ENCODE results near the gene SNRK. TPM values are rescaled to one million over a fixed set of nuclear protein-coding genes. Genes with fewer than 3 reads are reported as not detected.

SNRK gene
- 3.2 to 4.9 TPM (median 4.2 TPM) in 5 replicates for total RNA-seq (2022; extraction: Qiagen RNA extraction; ENCODE audit: low read depth)

DNA sequence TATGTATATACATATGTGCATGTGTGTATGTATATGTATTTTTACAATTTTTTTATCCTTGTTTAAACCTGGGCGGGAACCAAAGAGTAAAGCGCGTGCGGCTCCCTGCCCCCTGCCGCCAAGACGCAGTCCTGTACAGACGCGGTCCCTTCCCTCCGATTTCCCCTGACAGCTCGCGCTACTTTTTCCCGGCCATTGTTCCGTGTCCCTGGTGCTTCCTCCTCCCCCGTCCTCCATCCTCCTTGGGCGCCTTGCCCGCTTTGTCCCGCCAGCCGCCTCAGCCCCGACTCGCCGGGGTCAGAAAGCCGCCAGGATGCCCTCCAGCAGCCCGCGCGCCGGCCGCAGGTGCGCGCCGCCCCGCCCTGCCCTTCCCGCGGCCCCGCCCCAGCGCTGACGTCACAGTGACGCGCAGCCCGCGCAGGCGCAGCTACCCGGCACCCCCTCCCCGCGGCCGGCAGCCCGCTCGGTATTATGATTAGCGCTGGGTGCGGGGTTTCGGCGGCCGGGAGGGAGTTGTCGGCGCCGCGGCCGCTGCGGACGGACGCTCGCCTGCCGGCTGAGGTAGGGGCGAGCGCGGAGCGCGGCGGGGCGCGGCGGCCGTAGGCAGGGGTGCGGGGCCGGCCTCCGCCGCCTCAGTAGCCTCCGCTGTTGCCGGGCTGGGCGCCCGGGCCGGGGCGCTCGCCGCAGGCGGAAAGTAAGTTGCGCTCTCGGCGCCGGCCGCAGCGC is at the start of gene SNRK:
TSS of gene SNRK (plus strand) at position 426 of the 726 bp plus-strand sequence. CDS start 16,664 bp downstream, outside the sequence.

Other genes with a start within 250 kb of the SNRK start
- 4.4 to 9.5 TPM (median 7.9 TPM) in 5 replicates for gene POMGNT2, start 180.5 kb upstream of the SNRK start, total RNA-seq (2022; extraction: Qiagen RNA extraction; ENCODE audit: low read depth)

All from A549 treated with ZK216348 at 1 μM for 4 hours (cell line).